GOT3 (cell line): ENCODE data around the gene COL8A1.

ENCODE experiments used
- DNase-seq: peaks from one replicate; lab custom pipeline; 2025; ENCODE audit warnings: mixed read lengths; lab: John Stamatoyannopoulos, UW

Gene COL8A1

DNA sequence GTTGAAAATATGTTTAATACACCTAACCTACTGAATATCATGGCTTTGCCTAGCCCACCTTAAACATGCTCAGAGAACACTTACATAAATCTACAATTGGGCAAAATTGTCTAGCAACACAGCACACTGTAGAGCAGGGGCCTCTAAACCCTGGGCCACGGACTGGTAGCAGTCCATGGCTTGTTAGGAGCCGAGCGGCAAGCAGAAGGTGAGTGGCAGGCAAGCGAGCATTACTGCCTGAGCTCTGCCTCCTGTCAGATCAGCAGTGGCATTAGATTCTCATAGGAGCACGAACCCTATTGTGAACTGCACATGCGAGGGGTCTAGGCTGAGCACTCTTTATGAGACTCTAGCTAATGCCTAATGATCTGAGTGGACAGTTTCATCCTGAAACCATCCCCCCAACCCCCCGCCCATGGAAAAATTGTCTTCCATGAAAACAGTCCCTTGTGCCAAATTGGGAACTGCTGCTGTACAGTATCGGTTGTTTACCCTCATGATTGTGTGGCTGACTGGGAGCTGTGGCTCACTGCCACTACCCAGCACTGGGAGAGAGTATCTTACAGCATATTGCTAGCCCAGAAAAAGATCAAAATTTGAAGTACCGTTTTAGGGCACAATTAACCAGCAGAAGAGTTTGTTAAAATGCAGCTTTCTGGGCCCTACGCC is 205.3 kb downstream of the COL8A1 start:
- DNase-seq: no peak

DNA sequence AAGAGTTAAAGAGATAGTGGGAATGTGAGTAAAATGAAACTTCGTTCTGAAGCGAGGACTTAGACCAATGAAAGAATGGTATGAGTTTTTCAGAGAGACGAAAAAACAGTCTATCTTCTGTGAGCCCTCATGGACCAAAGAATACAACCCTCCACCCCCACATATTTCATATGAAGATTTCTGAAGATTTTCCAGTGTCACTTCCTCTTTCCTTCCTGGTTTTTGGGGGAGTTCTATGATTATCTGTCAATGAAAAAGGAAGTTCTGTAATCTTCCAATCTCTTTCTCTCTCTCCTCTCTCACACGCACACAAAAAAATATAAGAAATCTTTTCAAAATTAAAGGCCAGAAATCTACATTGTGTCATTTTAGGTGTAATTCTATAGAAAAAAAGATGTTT is 206.9 kb downstream of the COL8A1 start:
- no peak for DNase-seq

DNA sequence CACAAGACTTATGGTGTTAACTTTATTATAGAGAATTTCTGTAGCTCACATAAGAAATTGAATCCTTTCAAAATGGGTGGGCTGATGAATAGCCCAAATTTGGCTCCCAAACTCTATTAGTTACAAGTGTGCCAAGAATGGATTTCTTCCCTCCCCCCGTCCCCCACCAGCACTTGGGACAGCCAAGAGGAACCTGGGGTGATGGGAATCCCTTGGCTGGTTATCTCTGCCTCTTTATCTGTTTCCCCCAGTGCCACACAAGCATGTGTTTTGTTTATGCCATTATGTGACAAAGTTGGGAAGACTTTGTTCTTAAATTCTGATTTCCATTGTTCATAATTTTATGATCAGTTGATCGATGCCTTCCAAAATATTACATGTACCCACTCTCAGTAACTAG is 207.6 kb downstream of the COL8A1 start:
- no peak for DNase-seq

DNA sequence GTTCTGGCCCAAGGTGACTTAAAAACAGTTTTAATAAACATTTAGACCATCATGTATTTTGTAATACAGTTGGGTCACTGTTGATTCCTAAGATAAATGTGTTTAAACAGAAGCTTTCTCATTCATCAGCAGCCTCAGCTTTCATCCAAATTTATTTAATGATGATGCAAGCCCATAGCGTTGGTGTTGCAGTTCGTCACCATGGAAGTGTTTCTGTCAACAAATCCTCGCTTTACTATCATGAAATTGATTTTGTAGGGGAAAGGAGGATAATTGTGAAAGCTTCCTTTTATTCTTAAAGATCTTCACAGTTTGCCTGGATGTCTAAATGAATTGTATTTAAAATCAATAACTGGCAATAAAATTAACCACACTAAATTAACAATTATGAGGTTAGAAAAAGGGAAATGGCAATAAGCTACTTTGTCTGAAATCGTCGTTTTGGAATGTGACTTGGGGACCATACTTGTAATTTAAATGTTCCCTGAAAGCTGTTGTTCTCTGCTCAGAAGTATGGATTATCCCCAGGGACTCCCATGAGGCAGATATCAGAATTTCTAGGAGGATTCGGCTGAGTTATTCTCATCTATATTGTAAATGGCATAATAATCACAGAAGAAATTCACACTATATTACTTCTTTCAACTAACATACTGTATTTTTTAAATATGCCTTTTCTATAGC is 208.2 kb downstream of the COL8A1 start:
- DNase-seq: no peak

DNA sequence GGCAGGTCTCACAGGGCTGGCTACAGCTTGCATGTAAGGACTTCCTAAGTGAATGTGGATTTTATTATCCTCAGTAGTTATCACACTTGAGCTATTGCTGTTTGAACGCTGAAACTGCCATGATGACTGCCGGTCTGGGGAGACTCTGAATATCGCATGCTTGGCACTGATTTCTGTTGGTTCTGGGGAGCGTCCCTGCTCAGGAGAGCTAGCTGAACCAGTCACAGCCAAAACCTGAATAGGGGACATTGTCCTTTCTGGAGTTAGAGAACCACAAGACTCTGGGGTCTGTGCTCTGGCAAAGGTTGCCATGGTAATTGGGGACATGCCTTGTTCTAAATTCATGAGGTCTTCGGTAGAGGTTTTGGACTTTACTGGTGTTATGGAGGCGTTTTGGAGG is 210.0 kb downstream of the COL8A1 start:
- DNase-seq: no peak
